Muscle layer of colon (tissue), 2 donors: ENCODE measurements around the gene RPGRIP1L.

Experiments
- H3K27ac ChIP-seq: one replicate; pipeline ENCODE4 v1.7.0; 2013; ENCODE audit warnings: low read depth, mild to moderate bottlenecking, low read length, moderate library complexity
- H3K27me3 ChIP-seq, 2 donors: one replicate each; pipeline ENCODE4 v1.7.0; 2013; ENCODE audit warnings: low read length in 2 of 2, mild to moderate bottlenecking in 2 of 2; ENCODE audit not compliant: insufficient read depth in 2 of 2, control insufficient read depth in 1 of 2
- H3K36me3 ChIP-seq: one replicate; pipeline ENCODE4 v1.7.0; 2013; ENCODE audit warnings: mild to moderate bottlenecking, low read length; ENCODE audit not compliant: insufficient read depth
- H3K4me1 ChIP-seq: one replicate; pipeline ENCODE4 v1.7.0; 2013; ENCODE audit warnings: mild to moderate bottlenecking, low read length; ENCODE audit not compliant: insufficient read depth
- H3K4me3 ChIP-seq, 2 donors: one replicate each; pipeline ENCODE4 v1.7.0; 2013; ENCODE audit warnings: low read length in 2 of 2, low read depth in 1 of 2, mild to moderate bottlenecking in 1 of 2, moderate library complexity in 1 of 2
- H3K9ac ChIP-seq: one replicate; pipeline ENCODE4 v1.7.0; 2013; ENCODE audit warnings: low read length
- H3K9me3 ChIP-seq: one replicate; pipeline ENCODE4 v1.7.0; 2013; ENCODE audit warnings: mild to moderate bottlenecking, low read length
- donor health status: abdominal sarcoma.
- donor health status: Adenocarcinoma of cecum.

RPGRIP1L gene

GRCh38 chr16:53622315-53622714 is 81.3 kb downstream of the RPGRIP1L start:
- Histone ChIP-seq H3K4me3 (no peak overlapping the region), H3K9ac (no peak overlapping the region), H3K9me3 (no peaks in the 10 kb centered on the region), H3K27me3 (no peaks in the 10 kb centered on the region), H3K27ac (no peak overlapping the region), H3K4me1 (no peaks in the 10 kb centered on the region), H3K36me3 (no peaks in the 10 kb centered on the region)

GRCh38 chr16:53620476-53620875 is 83.2 kb downstream of the RPGRIP1L start:
- Histone ChIP-seq H3K9me3 (no peaks in the 10 kb centered on the region), H3K27ac (no peak overlapping the region), H3K4me3 (no peak overlapping the region), H3K4me1 (no peaks in the 10 kb centered on the region), H3K27me3 (no peaks in the 10 kb centered on the region), H3K36me3 (no peaks in the 10 kb centered on the region), H3K9ac (no peak overlapping the region)

- H3K4me3 ChIP-seq = no peak overlapping the region
- no peaks in the 10 kb centered on the region for H3K27me3 ChIP-seq
Measured at GRCh38 chr16:53619235-53619634, 84.4 kb downstream of the RPGRIP1L start.

GRCh38 chr16:53614346-53614745 is 89.3 kb downstream of the RPGRIP1L start:
- Histone ChIP-seq H3K9me3 (no peaks in the 10 kb centered on the region), H3K27ac (no peak overlapping the region), H3K27me3 (no peaks in the 10 kb centered on the region), H3K9ac (no peak overlapping the region), H3K4me3 (no peak overlapping the region), H3K4me1 (no peaks in the 10 kb centered on the region), H3K36me3 (no peaks in the 10 kb centered on the region)

More at GRCh38 chr16:53619235-53619634, 84.4 kb downstream of the RPGRIP1L start:
- Histone ChIP-seq H3K9me3 (no peaks in the 10 kb centered on the region), H3K9ac (no peak overlapping the region), H3K4me1 (no peaks in the 10 kb centered on the region), H3K27ac (no peak overlapping the region), H3K36me3 (no peaks in the 10 kb centered on the region)

- Histone ChIP-seq H3K9ac (no peak overlapping the region), H3K9me3 (no peaks in the 10 kb centered on the region), H3K4me1 (no peaks in the 10 kb centered on the region), H3K4me3 (no peak overlapping the region), H3K27ac (no peak overlapping the region), H3K27me3 (no peaks in the 10 kb centered on the region), H3K36me3 (no peaks in the 10 kb centered on the region)
Measured at GRCh38 chr16:53612003-53612402, 91.7 kb downstream of the RPGRIP1L start.

GRCh38 chr16:53611179-53611696 is 92.4 kb downstream of the RPGRIP1L start:
- no peaks in the 10 kb centered on the region for H3K27me3 ChIP-seq
- no peak overlapping the region for H3K4me3 ChIP-seq
- no peaks in the 10 kb centered on the region for H3K36me3 ChIP-seq
- no peak overlapping the region for H3K9ac ChIP-seq
- no peaks in the 10 kb centered on the region for H3K4me1 ChIP-seq
- no peaks in the 10 kb centered on the region for H3K9me3 ChIP-seq
- H3K27ac ChIP-seq = no peak overlapping the region

GRCh38 chr16:53609536-53609935 is 94.1 kb downstream of the RPGRIP1L start:
- H3K27ac ChIP-seq = no peak overlapping the region
- no peak overlapping the region for H3K4me3 ChIP-seq
- H3K9ac ChIP-seq = no peak overlapping the region
- H3K4me1 ChIP-seq = no peaks in the 10 kb centered on the region
- no peaks in the 10 kb centered on the region for H3K36me3 ChIP-seq
- no peaks in the 10 kb centered on the region for H3K27me3 ChIP-seq
- no peaks in the 10 kb centered on the region for H3K9me3 ChIP-seq

GRCh38 chr16:53608094-53608493 is 95.6 kb downstream of the RPGRIP1L start:
- no peak overlapping the region for H3K27ac ChIP-seq
- no peak overlapping the region for H3K4me3 ChIP-seq
- H3K36me3 ChIP-seq = no peaks in the 10 kb centered on the region
- no peaks in the 10 kb centered on the region for H3K27me3 ChIP-seq
- no peaks in the 10 kb centered on the region for H3K4me1 ChIP-seq
- no peaks in the 10 kb centered on the region for H3K9me3 ChIP-seq
- H3K9ac ChIP-seq = no peak overlapping the region

GRCh38 chr16:53605831-53606400 is 97.7 kb downstream of the RPGRIP1L start:
- no peak overlapping the region for H3K27ac ChIP-seq
- H3K4me1 ChIP-seq = no peaks in the 10 kb centered on the region
- H3K27me3 ChIP-seq = no peaks in the 10 kb centered on the region
- no peak overlapping the region for H3K9ac ChIP-seq
- no peaks in the 10 kb centered on the region for H3K9me3 ChIP-seq
- no peaks in the 10 kb centered on the region for H3K36me3 ChIP-seq
- H3K4me3 ChIP-seq = no peak overlapping the region

- no peak overlapping the region for H3K27ac ChIP-seq
- H3K9me3 ChIP-seq = no peaks in the 10 kb centered on the region
- H3K4me3 ChIP-seq = no peak overlapping the region
- H3K4me1 ChIP-seq = no peaks in the 10 kb centered on the region
- H3K27me3 ChIP-seq = no peaks in the 10 kb centered on the region
- H3K36me3 ChIP-seq = no peaks in the 10 kb centered on the region
- no peak overlapping the region for H3K9ac ChIP-seq
Measured at GRCh38 chr16:53605356-53605755, 98.3 kb downstream of the RPGRIP1L start.

GRCh38 chr16:53601961-53602360 is 101.7 kb downstream of the RPGRIP1L start:
- no peaks in the 10 kb centered on the region for H3K27me3 ChIP-seq
- no peaks in the 10 kb centered on the region for H3K36me3 ChIP-seq
- H3K9me3 ChIP-seq = no peaks in the 10 kb centered on the region
- H3K27ac ChIP-seq = no peak overlapping the region
- no peaks in the 10 kb centered on the region for H3K4me1 ChIP-seq
- H3K4me3 ChIP-seq = no peak overlapping the region
- H3K9ac ChIP-seq = no peak overlapping the region

GRCh38 chr16:53600616-53601015 is 103.0 kb downstream of the RPGRIP1L start:
- H3K4me3 ChIP-seq = no peak overlapping the region
- H3K36me3 ChIP-seq = no peaks in the 10 kb centered on the region
- no peaks in the 10 kb centered on the region for H3K4me1 ChIP-seq
- no peaks in the 10 kb centered on the region for H3K9me3 ChIP-seq
- no peak overlapping the region for H3K9ac ChIP-seq
- no peaks in the 10 kb centered on the region for H3K27me3 ChIP-seq
- no peak overlapping the region for H3K27ac ChIP-seq
